HEK293T (cell line): ENCODE data around the gene SPAAR.

ENCODE experiments used
- BHLHE40 ChIP-seq: fragments of 450-650 bp; IDR thresholded peaks from 2 replicates; pipeline ENCODE4 v1.6.1; 2016; ENCODE audit warnings: mild to moderate bottlenecking, moderate library complexity, borderline replicate concordance
- FOXM1 ChIP-seq: fragments of 450-650 bp; IDR thresholded peaks from 2 replicates; pipeline ENCODE4 v1.6.1; 2017; ENCODE audit warnings: mild to moderate bottlenecking, borderline replicate concordance
- SUZ12 ChIP-seq: fragments of 450-650 bp; IDR thresholded peaks from 2 replicates; pipeline ENCODE4 v1.6.1; 2016; ENCODE audit warnings: mild to moderate bottlenecking

DNA sequence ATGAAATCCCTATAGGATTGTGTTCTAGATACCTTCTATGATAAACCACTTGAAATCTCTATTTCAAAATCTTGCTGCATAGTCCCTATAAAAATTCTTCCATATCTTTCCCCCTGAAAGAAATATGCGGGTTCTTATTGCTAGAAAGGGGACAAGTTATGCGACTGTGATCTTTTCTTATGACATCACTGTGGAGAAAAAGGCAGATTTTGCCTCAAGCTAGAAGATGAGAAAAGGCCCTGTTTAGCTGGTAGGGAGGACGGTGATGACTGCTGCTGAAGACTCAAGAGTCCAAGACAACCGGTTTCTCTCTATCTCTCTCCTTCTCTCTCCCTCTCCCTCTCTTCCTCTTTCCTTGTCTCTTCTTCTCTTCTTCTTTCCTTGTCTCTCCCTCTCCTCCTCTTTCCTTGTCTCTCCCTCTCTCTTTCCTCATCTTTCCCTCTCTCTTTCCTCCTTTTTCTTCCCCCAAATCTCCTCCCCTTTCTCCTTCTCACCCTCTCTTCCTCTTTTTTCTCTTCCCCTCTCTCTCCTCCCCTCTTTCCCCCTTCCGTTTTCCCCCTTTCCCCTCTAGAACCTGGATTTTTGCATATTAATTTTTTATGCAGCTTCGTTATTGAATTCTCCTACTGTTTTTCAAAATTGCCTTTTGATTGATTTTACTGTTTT, 43.4 kb downstream of the SPAAR start:
- TF ChIP-seq SUZ12 (no peak), FOXM1 (no peak), BHLHE40 (no peak)
